CD4-positive, alpha-beta memory T cell (primary cell): ENCODE results near the gene KLRB1. TPM values are rescaled to one million over a fixed set of nuclear protein-coding genes. Genes with fewer than 3 reads are reported as not detected.
A peak's percentile ranks its signal among the peaks of the same experiment; 100 is the strongest.
"Not testable (repeated sequence)": the region's sequence is repeated elsewhere in the genome, so short reads cannot be mapped to it uniquely, and the experiment has no call there.

Experiments used
- CTCF ChIA-PET: fragments of 350-600 bp; sonication (Branson Sonifier 250); formaldehyde crosslinking; loops from one replicate; lab custom pipeline; 2021; ENCODE audit warnings: inconsistent platforms; ENCODE audit not compliant: partially characterized antibody; lab: Charles Lee
- POLR2A ChIA-PET: fragments of 350-600 bp; sonication (Branson Sonifier 250); formaldehyde crosslinking; loops from one replicate; lab custom pipeline; 2021; ENCODE audit not compliant: partially characterized antibody; lab: Charles Lee
- DNase-seq, 5 donors: peaks; one replicate each; pipeline versions ENCODE4 v3.0.0 to v3.0.0-alpha.2; 2020 to 2022; ENCODE audit warnings: mixed read lengths in 1 of 5
- H3K27ac ChIP-seq: one replicate; pipeline ENCODE4 v1.7.0; 2013; ENCODE audit warnings: low read depth, low read length
- H3K27me3 ChIP-seq: 2 replicates; pipeline ENCODE4 v1.7.0; 2013; ENCODE audit warnings: mild to moderate bottlenecking, low read length, moderate library complexity; ENCODE audit not compliant: insufficient read depth
- H3K36me3 ChIP-seq: 2 replicates; pipeline ENCODE4 v1.7.0; 2013; ENCODE audit warnings: mild to moderate bottlenecking, low read length, moderate library complexity; ENCODE audit not compliant: insufficient read depth
- H3K4me1 ChIP-seq: 2 replicates; pipeline ENCODE4 v1.7.0; 2013; ENCODE audit warnings: mild to moderate bottlenecking, low read length, moderate library complexity; ENCODE audit not compliant: insufficient read depth
- H3K4me3 ChIP-seq, 2 donors: one replicate each; pipeline ENCODE4 v1.7.0; 2013; ENCODE audit warnings: low read length in 2 of 2, mild to moderate bottlenecking in 1 of 2
- H3K9me3 ChIP-seq, 2 donors: one replicate each; pipeline ENCODE4 v1.7.0; 2013; ENCODE audit warnings: low read length in 2 of 2, control low read depth in 1 of 2; ENCODE audit not compliant: control insufficient read depth in 1 of 2
- H3K27ac Mint-ChIP-seq, 7 donors: one replicate each; pipeline ENCODE4 v1.8.0; 2020 to 2021; ENCODE audit warnings: mixed read lengths in 7 of 7, mild to moderate bottlenecking in 6 of 7, inconsistent platforms in 3 of 7, moderate library complexity in 3 of 7
- H3K27me3 Mint-ChIP-seq, 2 donors: one replicate each; pipeline ENCODE4 v1.8.0; 2020 to 2021; ENCODE audit warnings: mixed read lengths in 2 of 2
- H3K36me3 Mint-ChIP-seq, 2 donors: one replicate each; pipeline ENCODE4 v1.8.0; 2020 to 2021; ENCODE audit warnings: mixed read lengths in 2 of 2, inconsistent platforms in 1 of 2, mild to moderate bottlenecking in 1 of 2
- H3K4me1 Mint-ChIP-seq, 4 donors: one replicate each; pipeline ENCODE4 v1.8.0; 2020 to 2021; ENCODE audit warnings: mixed read lengths in 4 of 4, mild to moderate bottlenecking in 1 of 4
- H3K4me3 Mint-ChIP-seq, 8 donors: one replicate each; pipeline ENCODE4 v1.8.0; 2020 to 2021; ENCODE audit warnings: mixed read lengths in 8 of 8, mild to moderate bottlenecking in 7 of 8, moderate library complexity in 6 of 8, inconsistent platforms in 3 of 8
- H3K9me3 Mint-ChIP-seq, 8 donors: one replicate each; pipeline ENCODE4 v1.8.0; 2020 to 2021; ENCODE audit warnings: mixed read lengths in 8 of 8, mild to moderate bottlenecking in 5 of 8, inconsistent platforms in 3 of 8, moderate library complexity in 1 of 8
- intact Hi-C: fragments of 100-400 bp; cut with micrococcal nuclease; formaldehyde crosslinking; loops from one replicate; pipeline ENCODE4 v1.15.1; 2023
- polyA plus RNA-seq, 2 donors: library from polyadenylated mRNA; unstranded; fragments of 300-500 nt; fragmentation: Illumina TruSeq; gene quantifications; one replicate each; pipeline ENCODE4 v1.2.3, GENCODE V29; 2021
- total RNA-seq, 2 experiments: library from RNA; stranded (reverse); gene quantifications; one replicate each; pipeline ENCODE4 v1.2.3, GENCODE V29; 2021

KLRB1 gene
- total and polyA plus RNA-seq, 4 experiments from 2014 or later = 62.2 to 196 (median 98.0) TPM

DNA sequence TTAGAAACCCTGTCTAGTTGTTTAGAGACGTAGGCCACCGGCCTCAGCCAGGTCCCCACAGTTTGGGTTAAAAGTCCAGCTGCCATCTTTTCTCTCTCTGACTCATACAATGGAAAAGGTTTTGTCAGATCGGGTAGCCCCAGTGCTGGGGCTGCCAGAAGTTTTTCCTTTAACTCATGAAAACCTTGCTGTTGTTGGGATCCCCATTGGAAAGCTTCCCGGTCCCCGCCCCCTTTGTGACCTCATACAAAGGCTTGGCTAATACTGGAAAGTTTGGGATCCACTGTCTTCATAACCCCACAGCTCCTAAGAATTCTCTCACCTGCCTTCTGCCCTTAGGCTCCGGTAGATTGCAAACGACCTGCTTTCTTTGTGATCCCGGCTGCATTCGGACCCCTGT lies 40.6 kb downstream of the KLRB1 start:
- H3K27me3 Mint-ChIP-seq, intact Hi-C loops, DNase-seq, H3K36me3 Mint-ChIP-seq, H3K9me3 ChIP-seq, H3K9me3 Mint-ChIP-seq, H3K4me1 ChIP-seq, H3K4me1 Mint-ChIP-seq, H3K4me3 Mint-ChIP-seq, POLR2A ChIA-PET, H3K27me3 ChIP-seq, H3K27ac ChIP-seq, H3K36me3 ChIP-seq, H3K4me3 ChIP-seq, H3K27ac Mint-ChIP-seq, CTCF ChIA-PET: not testable (repeated sequence)

DNA sequence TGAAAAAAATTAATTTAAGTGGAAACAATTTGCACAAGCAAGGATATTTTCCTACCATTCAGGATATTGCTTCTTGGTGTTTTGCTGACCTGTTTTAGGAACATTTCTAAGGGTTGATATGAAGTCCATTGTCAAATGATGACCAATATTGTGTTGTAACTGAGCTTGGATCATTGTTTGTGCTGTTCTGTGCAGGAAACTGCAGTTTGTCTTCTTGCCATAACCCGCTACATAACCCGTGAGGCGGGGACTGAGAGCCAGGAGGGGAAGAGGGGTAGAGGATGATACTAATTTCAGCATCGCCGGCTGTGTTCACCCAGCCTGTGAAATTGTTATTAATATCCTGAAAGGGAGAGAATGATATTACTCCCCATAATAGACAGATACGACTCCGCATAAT lies 41.6 kb downstream of the KLRB1 start:
- H3K27me3 ChIP-seq, H3K9me3 Mint-ChIP-seq, H3K27ac ChIP-seq, CTCF ChIA-PET, DNase-seq, H3K4me3 ChIP-seq, POLR2A ChIA-PET, H3K36me3 Mint-ChIP-seq, H3K27me3 Mint-ChIP-seq, H3K4me3 Mint-ChIP-seq, H3K4me1 ChIP-seq, H3K36me3 ChIP-seq, intact Hi-C loops, H3K9me3 ChIP-seq, H3K4me1 Mint-ChIP-seq, H3K27ac Mint-ChIP-seq: not testable (repeated sequence)

GRCh38 chr12:9564418-9564817 lies 43.3 kb downstream of the KLRB1 start:
- CTCF ChIA-PET, POLR2A ChIA-PET, DNase-seq: not testable (repeated sequence)

DNA sequence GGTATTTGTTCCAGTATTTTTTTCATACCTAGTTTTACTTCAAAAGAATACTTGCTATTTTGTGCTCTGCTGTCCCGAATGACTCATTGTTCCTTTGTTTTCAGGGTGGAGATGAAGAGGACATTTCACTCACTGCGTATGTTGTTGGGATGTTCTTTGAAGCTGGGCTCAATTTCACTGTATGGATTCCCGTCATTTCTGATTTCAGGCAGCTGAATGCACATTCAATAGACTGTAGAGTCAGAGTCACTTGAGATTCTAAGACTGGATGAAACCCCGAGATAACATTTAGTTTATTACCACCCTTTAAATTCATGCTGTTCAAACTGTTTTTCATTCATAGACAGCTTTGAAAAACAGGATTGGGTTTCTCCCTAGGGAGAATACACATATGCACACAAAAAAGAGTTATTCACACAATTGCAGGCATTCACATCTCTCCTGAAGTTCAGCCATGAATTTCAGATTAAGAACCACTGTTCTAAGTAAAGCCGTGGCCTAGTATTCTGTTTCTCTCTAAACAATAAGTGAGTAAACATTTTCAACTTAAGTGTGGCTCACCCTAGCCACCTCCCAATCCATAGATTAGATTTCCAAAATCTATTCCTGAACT lies 44.8 kb downstream of the KLRB1 start:
- H3K4me1 Mint-ChIP-seq, CTCF ChIA-PET, H3K9me3 ChIP-seq, H3K4me3 Mint-ChIP-seq, H3K4me3 ChIP-seq, POLR2A ChIA-PET, H3K36me3 Mint-ChIP-seq, H3K36me3 ChIP-seq, H3K9me3 Mint-ChIP-seq, intact Hi-C loops, H3K4me1 ChIP-seq, H3K27ac Mint-ChIP-seq, DNase-seq, H3K27me3 ChIP-seq, H3K27ac ChIP-seq, H3K27me3 Mint-ChIP-seq: not testable (repeated sequence)

More at GRCh38 chr12:9564418-9564817, 43.3 kb downstream of the KLRB1 start:
- H3K27me3 Mint-ChIP-seq, H3K4me3 ChIP-seq, H3K4me3 Mint-ChIP-seq, H3K9me3 Mint-ChIP-seq, H3K27me3 ChIP-seq, H3K36me3 ChIP-seq, H3K27ac ChIP-seq, H3K36me3 Mint-ChIP-seq, H3K4me1 ChIP-seq, intact Hi-C loops, H3K9me3 ChIP-seq, H3K4me1 Mint-ChIP-seq: not testable (repeated sequence)
- H3K27ac Mint-ChIP-seq = peak overlapping the region in 2 of 7 donors; percentile 3 to 25

DNA sequence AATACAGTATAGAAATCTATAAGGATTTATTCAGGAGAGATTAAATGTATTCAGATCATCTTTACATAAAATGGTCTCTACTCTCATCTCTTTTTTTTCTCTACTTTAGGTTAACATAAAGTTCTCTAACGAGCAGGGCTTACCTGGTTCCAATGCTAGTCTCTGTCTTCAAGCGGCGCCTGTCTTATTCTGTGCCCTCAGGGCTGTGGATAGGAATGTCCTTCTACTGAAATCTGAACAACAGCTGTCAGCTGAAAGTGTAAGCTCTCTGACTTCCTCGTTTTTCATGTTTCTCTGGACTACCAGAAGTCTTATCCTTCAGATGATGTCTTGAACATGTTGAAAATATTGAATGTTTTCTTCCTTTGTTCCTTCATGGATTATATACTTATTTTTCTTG lies 62.2 kb downstream of the KLRB1 start:
- H3K27ac ChIP-seq = not testable (repeated sequence)

More for the DNA sequence above, 62.2 kb downstream of the KLRB1 start:
- H3K36me3 Mint-ChIP-seq, DNase-seq, H3K27ac Mint-ChIP-seq, H3K9me3 Mint-ChIP-seq, H3K4me1 Mint-ChIP-seq, H3K4me3 ChIP-seq, CTCF ChIA-PET, intact Hi-C loops, H3K9me3 ChIP-seq, H3K4me3 Mint-ChIP-seq, H3K36me3 ChIP-seq, H3K4me1 ChIP-seq, H3K27me3 Mint-ChIP-seq, POLR2A ChIA-PET, H3K27me3 ChIP-seq: not testable (repeated sequence)

Other genes starting within 250 kb of the KLRB1 start
- gene CLEC2D, start 61.8 kb upstream of the KLRB1 start, total RNA-seq = 100 to 1,000 TPM; 294 to 297 TPM
- gene CLEC2D, start 61.8 kb upstream of the KLRB1 start, polyA plus RNA-seq = 100 to 1,000 TPM; 241 to 288 TPM
- 1 to 10 TPM; 7.2 to 8.6 TPM for gene CLECL1, start 125.2 kb upstream of the KLRB1 start, total RNA-seq
- 1 to 10 TPM; 4.3 to 7.5 TPM for gene CLECL1, start 125.2 kb upstream of the KLRB1 start, polyA plus RNA-seq
- 10 to 100 TPM; 31.0 to 35.9 TPM for gene CD69, start 153.0 kb upstream of the KLRB1 start, total RNA-seq
- gene CD69, start 153.0 kb upstream of the KLRB1 start, polyA plus RNA-seq = 1,000 to 10,000 TPM in 1 of 2 donors, 100 to 1,000 TPM in 1; 145 to 1,121 TPM
- gene KLRF1, start 219.6 kb upstream of the KLRB1 start, total RNA-seq = under 1 TPM; 0.28 to 0.49 TPM
- gene KLRF1, start 219.6 kb upstream of the KLRB1 start, polyA plus RNA-seq = 1 to 10 TPM in 1 of 2 donors, under 1 TPM in 1; 0.30 to 1.1 TPM